ENCODE results near the gene MAT2A.

- TF ChIP-seq CTCF (IDR thresholded peaks at IDR 0.05): no peak
- no peak for TF ChIP-seq EP300 (IDR thresholded peaks at IDR 0.05; ENCODE audit: low read depth)
- TF ChIP-seq POLR2A (IDR thresholded peaks at IDR 0.05): peak; percentile 14
Observed at GRCh38 chr2:85584354-85584856, 45.4 kb downstream of the MAT2A start, which contains the start of gene VAMP5.
